OCI-M1 (cell line): ENCODE measurements around the gene SLC12A8.

Source experiments
- DNase-seq: peaks from one replicate; lab custom pipeline; 2025; lab: John Stamatoyannopoulos, UW

SLC12A8 gene

DNA sequence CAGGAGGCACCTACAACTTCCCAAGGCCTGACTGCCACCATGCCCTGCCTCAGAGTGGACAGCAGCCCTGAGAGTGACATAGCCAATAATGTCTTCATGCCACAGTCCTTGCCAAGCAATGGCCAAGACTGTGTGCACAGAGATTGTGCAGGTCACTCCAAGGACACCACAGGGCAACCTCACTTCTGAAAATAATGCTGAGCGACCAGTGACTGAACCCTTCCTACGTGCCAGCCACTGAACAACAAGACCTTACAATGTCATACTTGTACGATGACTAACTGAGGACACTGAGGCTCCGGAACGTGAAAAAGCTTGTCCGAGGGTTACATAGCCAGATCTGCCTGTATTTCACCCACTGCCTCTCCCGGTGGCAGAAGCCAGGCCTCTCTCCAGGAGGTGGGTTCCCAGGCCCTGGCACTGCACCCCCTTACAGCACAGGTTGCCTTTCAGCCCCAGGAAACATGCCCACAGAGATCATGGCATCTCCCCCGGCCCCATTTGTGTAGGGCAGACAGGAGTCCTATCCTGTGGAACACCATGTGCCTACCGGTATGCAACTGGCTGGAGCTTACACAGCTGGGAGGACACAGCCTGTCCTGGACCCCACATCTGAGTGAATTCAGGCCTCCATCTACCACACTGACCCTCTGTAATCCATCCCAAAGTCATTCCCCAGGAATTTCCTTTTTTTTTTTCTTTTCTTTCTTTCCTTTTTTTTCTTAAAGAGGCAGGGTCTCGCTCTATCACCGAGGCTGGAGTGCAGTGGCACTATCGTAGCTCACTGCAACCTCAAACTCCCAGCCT lies 72.3 kb downstream of the SLC12A8 start:
- no peak for DNase-seq

GRCh38 chr3:125139386-125139785 lies 73.2 kb downstream of the SLC12A8 start:
- DNase-seq = no peak

DNA sequence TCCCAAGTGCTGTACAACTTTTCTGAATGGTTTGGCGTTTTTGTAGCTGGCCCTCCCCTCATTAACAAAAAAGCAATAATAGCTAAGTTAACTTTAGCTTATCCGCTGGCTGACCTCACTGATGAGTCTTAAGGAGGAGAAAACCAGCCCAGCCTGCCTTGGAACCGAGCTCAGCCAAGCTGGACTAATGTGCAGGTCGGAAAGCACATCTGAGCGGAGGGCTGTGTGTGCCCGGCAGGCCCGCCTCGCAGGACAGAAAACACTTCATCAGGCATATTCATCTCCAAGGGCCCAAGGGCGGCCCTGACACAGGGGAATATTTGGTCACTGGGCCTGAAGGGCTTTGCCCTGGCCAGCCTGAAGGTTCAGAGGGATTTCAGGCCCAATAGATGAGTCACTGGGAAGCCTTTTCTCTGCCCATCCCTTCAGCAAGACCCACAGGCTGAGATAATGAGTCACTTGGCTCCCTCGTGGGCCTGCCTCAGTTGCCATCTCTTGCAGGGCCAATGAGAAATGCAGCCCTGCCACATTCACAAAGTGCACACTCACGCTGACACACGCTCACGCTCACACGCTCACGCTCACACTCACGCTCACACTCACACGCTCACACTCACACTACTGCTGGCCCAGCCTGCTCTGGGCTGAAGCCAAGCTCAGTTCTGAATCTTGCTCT lies 75.1 kb downstream of the SLC12A8 start:
- DNase-seq = no peak

- no peak for DNase-seq
Measured at GRCh38 chr3:125136966-125137357, 75.6 kb downstream of the SLC12A8 start.

DNA sequence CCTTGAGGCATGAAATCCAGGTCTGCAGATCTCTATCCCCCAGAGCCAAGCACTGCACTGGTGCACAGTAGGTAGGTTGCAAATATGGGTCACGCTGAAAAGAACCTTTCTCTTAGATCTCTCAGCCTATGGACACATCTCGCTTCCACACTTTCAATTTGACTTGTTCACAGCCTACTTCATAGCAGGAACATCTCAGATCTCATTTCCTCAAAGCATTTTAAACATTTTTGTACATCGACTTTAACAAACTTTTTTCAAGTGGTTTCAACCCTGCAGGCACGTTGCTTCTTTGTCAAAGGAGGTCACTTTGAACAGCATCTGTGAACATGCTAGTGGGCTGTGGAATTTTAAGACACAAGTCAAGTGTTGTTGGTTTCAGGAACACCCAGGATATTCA lies 76.0 kb downstream of the SLC12A8 start:
- no peak for DNase-seq

GRCh38 chr3:125134952-125135351 lies 77.6 kb downstream of the SLC12A8 start:
- DNase-seq = no peak

GRCh38 chr3:125132815-125133214 lies 79.7 kb downstream of the SLC12A8 start:
- DNase-seq = no peak

- DNase-seq = peak; percentile 15
Measured at GRCh38 chr3:125129512-125129997, 83.0 kb downstream of the SLC12A8 start.

GRCh38 chr3:125128861-125129501 lies 83.6 kb downstream of the SLC12A8 start:
- peak; percentile 73 for DNase-seq

GRCh38 chr3:125126323-125126722 lies 86.2 kb downstream of the SLC12A8 start:
- no peak for DNase-seq

DNA sequence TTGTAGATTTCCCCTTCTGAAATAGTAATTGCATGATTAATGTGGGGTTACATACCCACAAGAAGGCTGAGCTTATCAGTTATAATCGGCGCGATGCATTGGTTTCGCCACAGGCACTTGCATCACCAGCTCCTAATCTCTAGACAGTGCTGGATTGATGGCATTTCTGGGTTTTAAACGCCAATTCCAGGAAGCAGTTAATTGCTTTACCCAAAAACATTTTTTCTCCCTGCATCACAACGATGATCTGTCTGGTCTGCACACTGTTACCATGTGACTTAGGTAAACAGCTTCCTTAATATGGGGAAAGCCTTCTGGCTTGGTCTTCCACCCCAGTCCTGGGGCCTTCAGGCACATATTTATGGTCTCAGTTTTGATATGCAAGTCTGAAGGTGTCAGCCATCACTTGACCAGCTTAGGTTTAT lies 86.7 kb downstream of the SLC12A8 start:
- DNase-seq = peak; percentile 88

DNA sequence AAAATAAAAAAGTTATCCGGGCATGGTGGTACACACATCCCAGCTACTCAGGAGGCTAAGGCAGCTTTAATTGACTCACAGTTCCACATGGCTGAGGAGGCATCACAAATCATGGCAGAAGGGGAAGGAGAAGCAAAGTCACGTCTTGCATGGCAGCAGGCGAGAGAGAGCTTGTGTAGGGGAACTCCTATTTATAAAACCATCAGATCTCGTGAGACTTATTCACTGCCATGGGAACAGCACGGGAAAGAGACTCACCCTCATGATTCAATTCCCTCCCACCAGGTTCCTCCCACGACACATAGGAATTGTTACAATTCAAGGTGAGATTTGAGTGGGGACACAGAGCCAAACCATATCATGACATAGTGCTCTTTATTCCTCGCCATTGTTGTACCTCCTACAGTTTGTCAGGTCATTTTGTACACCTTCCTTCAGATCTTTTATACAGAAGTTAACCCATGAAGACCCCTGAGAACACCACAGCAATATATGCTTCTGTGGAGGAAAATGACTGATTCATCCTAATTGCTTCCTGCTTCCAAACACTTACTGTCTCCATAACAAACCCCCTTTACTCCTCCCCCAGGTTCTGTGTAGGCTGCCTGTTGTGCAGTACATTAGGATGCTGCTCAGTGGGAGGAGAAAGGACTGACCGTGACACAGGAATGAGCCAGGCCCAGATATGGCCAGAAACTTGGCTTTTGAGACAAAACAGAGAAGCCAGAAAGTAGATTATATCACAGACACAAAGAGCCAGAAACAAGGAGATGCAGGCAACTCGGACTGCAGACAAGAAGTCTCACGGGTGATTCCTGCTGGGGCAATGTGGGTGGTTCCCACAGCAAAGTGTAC lies 88.9 kb downstream of the SLC12A8 start:
- DNase-seq = no peak

- no peak for DNase-seq
Measured at GRCh38 chr3:125121246-125122010, 91.1 kb downstream of the SLC12A8 start.

DNA sequence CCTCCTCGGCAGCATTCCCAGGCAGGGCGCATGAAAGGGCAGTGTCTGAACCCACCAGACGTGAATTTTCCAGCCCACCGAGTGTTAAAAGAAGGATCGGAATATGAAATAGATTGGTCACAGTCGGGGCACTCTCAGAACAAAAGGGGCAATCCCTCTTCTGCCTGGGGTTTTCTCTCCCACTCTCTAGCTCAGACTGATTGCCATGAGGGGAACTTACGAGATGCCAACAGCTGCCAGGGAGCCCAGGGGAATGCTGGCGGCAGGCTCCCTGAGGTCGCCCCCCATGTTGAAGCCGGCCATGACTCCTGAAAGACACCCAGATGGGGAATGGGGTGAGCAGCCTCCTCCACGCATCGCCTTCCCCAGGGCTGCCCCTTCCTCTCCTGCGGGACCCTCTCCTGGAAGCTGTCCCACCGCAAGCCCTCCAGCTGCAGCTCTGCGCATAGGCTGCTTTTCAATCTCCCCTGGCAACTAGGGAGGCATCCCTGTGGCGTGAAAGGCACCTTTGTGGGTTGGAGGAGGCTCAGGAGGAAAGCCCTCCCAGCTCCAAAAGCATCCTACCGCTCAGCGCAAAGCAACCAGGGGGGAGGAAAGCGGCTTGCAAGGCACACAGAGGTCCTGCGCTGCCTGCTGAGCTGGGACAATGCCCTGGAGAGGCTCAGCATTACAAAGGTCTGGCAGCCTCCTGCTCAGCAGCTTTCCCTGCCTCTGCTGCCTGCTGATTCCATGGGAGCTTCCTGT lies 92.0 kb downstream of the SLC12A8 start:
- no peak for DNase-seq

DNA sequence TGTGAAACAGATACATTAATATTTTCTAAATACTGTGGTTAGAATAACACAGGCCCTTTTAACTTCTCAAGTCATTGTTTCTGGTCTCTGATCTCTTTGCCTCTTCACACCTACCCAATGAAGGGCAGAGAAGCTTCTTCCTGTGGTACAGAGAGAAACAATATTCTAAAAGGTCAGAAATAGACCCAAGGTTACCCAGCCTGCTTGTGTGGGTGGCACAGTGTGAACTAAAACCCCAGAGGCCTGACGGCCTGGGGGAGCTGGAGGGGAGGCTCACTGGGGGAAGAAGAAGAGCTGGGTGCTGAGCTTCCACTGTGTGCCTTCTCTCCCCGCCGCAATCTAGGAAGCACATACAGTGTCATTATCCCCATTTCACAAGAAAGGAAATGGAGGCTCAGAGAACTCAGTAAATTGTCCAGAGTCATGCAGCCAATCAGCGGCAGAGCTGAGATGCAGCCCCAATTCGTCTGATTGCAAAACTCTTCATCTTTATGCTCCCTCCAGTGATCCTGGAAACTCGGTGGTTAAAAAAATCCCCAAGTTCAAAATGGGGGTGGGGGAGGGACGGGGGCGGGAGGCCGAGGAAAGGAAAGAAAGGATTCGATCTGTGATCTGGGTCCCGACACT lies 92.7 kb downstream of the SLC12A8 start:
- DNase-seq = no peak

DNA sequence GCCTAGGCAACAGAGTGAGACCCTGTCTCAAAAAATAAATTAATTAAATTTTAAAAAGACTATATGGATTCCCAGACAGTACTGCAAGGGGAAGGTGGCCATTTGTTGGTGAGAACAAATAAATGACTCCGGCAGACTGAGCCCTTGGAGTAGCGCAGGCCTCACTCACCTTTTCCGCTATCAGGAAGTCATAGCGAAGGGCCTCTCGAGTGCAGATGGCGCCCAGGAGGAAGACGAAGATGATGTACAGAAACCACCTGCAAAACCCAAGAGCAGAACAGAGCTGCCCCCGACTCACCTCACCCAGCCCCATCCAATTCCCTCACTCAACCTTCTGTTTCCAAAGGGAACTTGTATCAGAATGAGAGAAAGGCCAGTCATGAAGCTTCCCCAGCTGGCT lies 93.9 kb downstream of the SLC12A8 start:
- no peak for DNase-seq

DNA sequence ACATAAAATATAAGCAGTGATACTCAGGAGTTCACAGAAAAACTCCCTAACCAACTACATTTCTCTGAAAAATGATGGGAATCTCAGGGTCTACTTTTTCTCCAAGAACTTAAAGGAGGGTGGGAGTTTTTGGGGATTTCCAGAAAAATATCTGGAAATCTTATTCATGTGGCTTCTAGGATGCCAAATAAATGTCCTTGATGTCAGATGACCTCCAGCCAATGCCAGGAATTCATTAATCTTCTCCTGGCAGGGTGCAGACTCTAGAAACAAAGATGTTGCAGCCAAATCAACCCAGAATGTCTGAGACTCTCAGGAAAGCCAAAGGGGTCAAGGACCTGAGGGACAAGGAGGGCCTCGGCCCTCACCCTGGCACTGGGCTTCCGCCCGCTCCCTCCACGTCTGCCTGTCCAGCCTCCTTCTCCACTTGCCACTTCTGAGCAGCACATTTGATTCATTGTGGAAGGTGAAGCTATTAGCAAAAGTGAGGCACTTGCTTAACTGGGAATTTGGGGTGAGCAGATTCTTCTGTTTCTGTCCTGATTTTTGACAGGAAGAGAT lies 94.8 kb downstream of the SLC12A8 start:
- DNase-seq = no peak

GRCh38 chr3:125116311-125117080 lies 96.1 kb downstream of the SLC12A8 start:
- no peak for DNase-seq

DNA sequence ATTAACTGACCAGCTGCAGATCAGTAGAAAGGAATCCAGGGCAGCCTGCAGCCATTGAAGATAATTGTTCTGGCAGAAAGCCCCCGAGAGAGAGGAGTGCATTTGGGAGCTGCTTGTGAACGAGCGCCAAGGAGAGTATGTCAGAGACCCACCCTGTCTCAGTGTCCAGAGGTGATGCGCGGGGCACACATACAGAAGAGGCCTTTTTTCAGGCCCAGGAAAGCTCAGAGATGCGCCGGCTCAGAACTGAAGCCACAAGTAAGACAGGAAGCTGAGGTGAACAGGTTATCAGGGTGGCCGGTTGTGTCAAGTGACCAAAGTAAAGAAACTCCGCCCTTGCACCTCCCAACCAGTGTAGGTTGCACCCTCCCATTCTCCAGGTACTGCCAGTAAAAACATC lies 96.9 kb downstream of the SLC12A8 start:
- no peak for DNase-seq
